IgD-negative memory B cell (primary cell): ENCODE results near the gene CAMK2A. TPM values are rescaled to one million over a fixed set of nuclear protein-coding genes. Genes with fewer than 3 reads are reported as not detected.

Experiments used
- H3K27ac Mint-ChIP-seq, 3 donors: one replicate each; pipeline ENCODE4 v1.8.0; 2020 to 2022; ENCODE audit warnings: mild to moderate bottlenecking in 3 of 3, mixed read lengths in 3 of 3, moderate library complexity in 1 of 3
- H3K27me3 Mint-ChIP-seq: one replicate; pipeline ENCODE4 v1.8.0; 2021; ENCODE audit warnings: mixed read lengths
- H3K36me3 Mint-ChIP-seq: one replicate; pipeline ENCODE4 v1.8.0; 2020; ENCODE audit warnings: mild to moderate bottlenecking, mixed read lengths
- H3K4me1 Mint-ChIP-seq, 3 donors: one replicate each; pipeline ENCODE4 v1.8.0; 2020 to 2022; ENCODE audit warnings: mixed read lengths in 3 of 3, mild to moderate bottlenecking in 1 of 3
- H3K4me3 Mint-ChIP-seq, 4 donors: one replicate each; pipeline ENCODE4 v1.8.0; 2020 to 2022; ENCODE audit warnings: mild to moderate bottlenecking in 4 of 4, mixed read lengths in 4 of 4, moderate library complexity in 3 of 4
- H3K9me3 Mint-ChIP-seq, 3 donors: one replicate each; pipeline ENCODE4 v1.8.0; 2020 to 2021; ENCODE audit warnings: mixed read lengths in 3 of 3, mild to moderate bottlenecking in 1 of 3
- polyA plus RNA-seq: library from polyadenylated mRNA; unstranded; fragments of 300-500 nt; fragmentation: Illumina TruSeq; gene quantifications from one replicate; pipeline ENCODE4 v1.2.3, GENCODE V29; 2021

CAMK2A gene
- polyA plus RNA-seq, 1 donor from 2014 or later = not detected

DNA sequence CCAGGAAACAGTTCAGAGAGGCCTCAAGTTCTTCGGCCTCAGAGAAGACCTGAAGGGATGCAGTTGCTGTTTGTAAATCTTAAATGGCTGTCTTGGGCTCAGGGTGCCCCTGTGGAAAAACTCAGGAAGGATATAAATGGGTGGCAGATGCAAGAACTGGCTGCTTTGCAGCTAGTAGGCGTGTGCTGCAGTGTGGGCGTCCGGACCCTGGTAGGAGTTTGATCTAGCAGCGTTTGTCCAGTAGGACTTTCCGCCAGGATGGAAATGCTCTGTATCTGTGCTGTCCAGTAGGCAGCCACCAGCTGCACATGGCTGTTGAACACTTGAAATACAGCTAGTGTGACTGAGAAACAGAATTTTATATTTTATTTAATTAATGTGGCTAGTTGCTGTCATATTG lies 115.3 kb downstream of the CAMK2A start:
- H3K36me3 Mint-ChIP-seq = no peaks in the 10 kb centered on the region
- no peaks in the 10 kb centered on the region for H3K9me3 Mint-ChIP-seq
- H3K27ac Mint-ChIP-seq = no peak overlapping the region
- H3K4me1 Mint-ChIP-seq = no peaks in the 10 kb centered on the region
- H3K27me3 Mint-ChIP-seq = peaks cover 21% of the 10 kb centered on the region
- H3K4me3 Mint-ChIP-seq = no peak overlapping the region

DNA sequence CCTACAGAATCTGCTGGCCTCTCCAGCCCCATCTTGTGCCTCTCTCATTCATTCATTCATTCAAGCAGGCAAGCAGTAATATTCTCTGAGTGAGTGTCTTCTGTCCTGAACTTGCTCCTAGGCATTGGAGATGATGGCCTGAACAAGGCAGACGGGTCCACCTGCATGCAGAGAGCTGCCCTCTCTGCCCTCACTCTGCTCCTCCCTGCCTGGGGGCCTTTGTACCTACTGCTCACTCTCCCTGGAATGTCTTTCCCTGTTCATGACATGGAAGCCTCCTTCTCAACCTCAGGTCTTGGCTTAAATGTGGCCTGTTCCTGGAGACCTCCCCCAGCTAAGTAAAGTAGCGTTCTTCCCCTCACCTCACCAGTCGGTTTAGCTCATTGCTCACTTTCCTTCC lies 116.4 kb downstream of the CAMK2A start:
- H3K36me3 Mint-ChIP-seq = no peaks in the 10 kb centered on the region
- H3K4me1 Mint-ChIP-seq = no peaks in the 10 kb centered on the region
- peaks cover 30% of the 10 kb centered on the region for H3K27me3 Mint-ChIP-seq
- H3K4me3 Mint-ChIP-seq = no peak overlapping the region
- no peaks in the 10 kb centered on the region for H3K9me3 Mint-ChIP-seq
- no peak overlapping the region for H3K27ac Mint-ChIP-seq

DNA sequence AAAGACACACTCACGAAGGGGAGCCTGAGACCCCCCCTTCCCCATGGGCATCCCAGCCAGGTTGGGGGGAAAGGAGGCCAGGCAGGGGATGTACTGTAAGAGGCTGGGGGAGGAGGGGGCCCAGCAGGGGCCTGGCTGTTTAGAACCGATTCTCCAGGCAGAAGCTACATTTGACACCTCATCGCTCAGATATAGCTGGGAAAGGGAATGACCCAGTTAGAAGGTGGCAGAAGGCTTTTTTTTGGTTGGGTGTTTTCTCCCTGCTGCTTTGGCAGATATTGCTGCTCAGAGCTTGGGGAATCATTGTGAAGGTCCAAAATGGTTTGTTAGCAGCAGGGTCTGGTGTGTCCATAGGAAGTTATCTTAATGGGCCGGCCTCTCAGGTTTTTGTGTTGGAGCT lies 117.0 kb downstream of the CAMK2A start:
- no peaks in the 10 kb centered on the region for H3K4me1 Mint-ChIP-seq
- H3K27me3 Mint-ChIP-seq = peaks cover 34% of the 10 kb centered on the region
- H3K27ac Mint-ChIP-seq = no peak overlapping the region
- no peak overlapping the region for H3K4me3 Mint-ChIP-seq
- no peaks in the 10 kb centered on the region for H3K36me3 Mint-ChIP-seq
- no peaks in the 10 kb centered on the region for H3K9me3 Mint-ChIP-seq

DNA sequence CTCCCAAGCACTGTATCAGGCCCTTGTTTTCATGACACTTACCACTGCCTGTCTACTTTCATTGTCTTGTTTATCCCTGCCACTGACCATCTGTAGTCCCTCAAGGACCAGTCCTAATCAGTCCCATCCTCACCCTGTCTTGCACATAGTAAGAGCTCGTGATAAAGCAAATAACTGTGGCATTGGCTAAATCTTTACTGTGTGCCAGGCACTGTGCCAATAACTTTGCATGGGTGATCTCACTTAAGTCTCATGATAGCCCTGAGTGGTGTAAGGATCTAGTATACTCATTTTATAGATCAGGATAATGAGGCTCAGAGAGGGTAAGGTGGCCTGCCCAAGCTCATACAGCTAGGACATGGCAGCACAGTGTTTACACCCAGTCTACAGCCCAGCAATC lies 117.4 kb downstream of the CAMK2A start:
- peaks cover 37% of the 10 kb centered on the region for H3K27me3 Mint-ChIP-seq
- no peaks in the 10 kb centered on the region for H3K4me1 Mint-ChIP-seq
- peak overlapping the region in 1 of 3 donors; percentile 46 for H3K27ac Mint-ChIP-seq
- H3K36me3 Mint-ChIP-seq = no peaks in the 10 kb centered on the region
- H3K4me3 Mint-ChIP-seq = no peak overlapping the region
- H3K9me3 Mint-ChIP-seq = no peaks in the 10 kb centered on the region

Other genes with a start within 250 kb of the CAMK2A start
- 0.10 TPM for gene CSF1R, start 203.2 kb downstream of the CAMK2A start, polyA plus RNA-seq
- gene PDGFRB, start 133.9 kb downstream of the CAMK2A start, polyA plus RNA-seq = 0.45 TPM
- not detected for gene CDX1, start 123.0 kb downstream of the CAMK2A start, polyA plus RNA-seq
- not detected for gene SLC6A7, start 99.7 kb downstream of the CAMK2A start, polyA plus RNA-seq
- not detected for gene ARSI, start 13.1 kb upstream of the CAMK2A start, polyA plus RNA-seq
- gene TCOF1, start 67.9 kb upstream of the CAMK2A start, polyA plus RNA-seq = 26.4 TPM
- 29,718 TPM for gene CD74, start 123.1 kb upstream of the CAMK2A start, polyA plus RNA-seq
- 7,694 TPM for gene RPS14, start 160.0 kb upstream of the CAMK2A start, polyA plus RNA-seq
- 3.1 TPM for gene NDST1, start 218.4 kb upstream of the CAMK2A start, polyA plus RNA-seq